LNCaP clone FGC (cell line): ENCODE results near the gene AXL.

Source experiments
- DNase-seq: peaks from one replicate; pipeline ENCODE4 v3.0.0-alpha.2; 2011; ENCODE audit warnings: low read depth
- H3K4me3 ChIP-seq: 2 replicates; pipeline ENCODE4 v1.5.1; 2011; ENCODE audit warnings: mild to moderate bottlenecking, low read depth, low read length, control low read depth
- CTCF ChIP-seq: IDR thresholded peaks from 2 replicates; pipeline ENCODE4 v1.5.1; 2012; ENCODE audit warnings: mild to moderate bottlenecking; ENCODE audit not compliant: control insufficient read depth, insufficient read depth; ENCODE audit errors: extremely low read depth

AXL gene

GRCh38 chr19:41309180-41310032 lies 90.4 kb downstream of the AXL start:
- H3K4me3 ChIP-seq = peak overlapping the region; percentile 67
- no peak for TF ChIP-seq CTCF
- DNase-seq = no peak

GRCh38 chr19:41310033-41310831 lies 91.2 kb downstream of the AXL start, which contains the start of gene CCDC97:
Gene CCDC97 (plus strand): TSS chr19:41310172. CDS start chr19:41310311, 139 bp downstream.
- no peak for TF ChIP-seq CTCF
- DNase-seq = peak; percentile 25
- peak within 1 kb of the TSS; percentile 67 for H3K4me3 ChIP-seq

GRCh38 chr19:41311072-41311471 lies 92.0 kb downstream of the AXL start:
- peak overlapping the region; percentile 67 for H3K4me3 ChIP-seq
- DNase-seq = no peak
- TF ChIP-seq CTCF = no peak
